Stimulated activated CD4-positive, alpha-beta T cell treated with anti-CD3 and anti-CD28 coated beads, Interleukin-4, amount 100 ng/mL, for 1 hour (primary cell): ENCODE measurements around the gene MAPK8IP1.

Source experiments
- DNase-seq: peaks from one replicate; pipeline ENCODE4 v3.0.0-alpha.2; 2020

Gene MAPK8IP1

GRCh38 chr11:45927684-45928413 lies 42.4 kb downstream of the MAPK8IP1 start:
- DNase-seq = no peak

- no peak for DNase-seq
Measured at GRCh38 chr11:45928535-45929215, 43.2 kb downstream of the MAPK8IP1 start.

- no peak for DNase-seq
Measured at GRCh38 chr11:45929486-45930030, 44.1 kb downstream of the MAPK8IP1 start.

GRCh38 chr11:45930031-45930794 lies 44.8 kb downstream of the MAPK8IP1 start:
- DNase-seq = no peak

GRCh38 chr11:45930951-45931570 lies 45.6 kb downstream of the MAPK8IP1 start:
- DNase-seq = no peak

- no peak for DNase-seq
Measured at GRCh38 chr11:45931739-45932138, 46.3 kb downstream of the MAPK8IP1 start.

GRCh38 chr11:45932217-45932616 lies 46.8 kb downstream of the MAPK8IP1 start:
- no peak for DNase-seq

GRCh38 chr11:45933131-45933831 lies 47.8 kb downstream of the MAPK8IP1 start:
- no peak for DNase-seq

- no peak for DNase-seq
Measured at GRCh38 chr11:45933846-45934579, 48.6 kb downstream of the MAPK8IP1 start.

GRCh38 chr11:45934580-45935318 lies 49.3 kb downstream of the MAPK8IP1 start:
- no peak for DNase-seq

- DNase-seq = no peak
Measured at GRCh38 chr11:45935349-45936064, 50.1 kb downstream of the MAPK8IP1 start.

GRCh38 chr11:45936511-45937054 lies 51.1 kb downstream of the MAPK8IP1 start:
- DNase-seq = no peak

GRCh38 chr11:45937916-45938315 lies 52.5 kb downstream of the MAPK8IP1 start:
- no peak for DNase-seq

GRCh38 chr11:45939836-45940235 lies 54.4 kb downstream of the MAPK8IP1 start:
- DNase-seq = no peak

GRCh38 chr11:45941285-45941684 lies 55.8 kb downstream of the MAPK8IP1 start:
- DNase-seq = no peak

GRCh38 chr11:45942381-45942780 lies 56.9 kb downstream of the MAPK8IP1 start:
- DNase-seq = no peak

- no peak for DNase-seq
Measured at GRCh38 chr11:45945397-45945999, 60.0 kb downstream of the MAPK8IP1 start.

GRCh38 chr11:45947885-45948284 lies 62.4 kb downstream of the MAPK8IP1 start:
- DNase-seq = no peak

- no peak for DNase-seq
Measured at GRCh38 chr11:45948356-45948755, 62.9 kb downstream of the MAPK8IP1 start.
